DOHH2 (cell line): ENCODE data around the gene RPRM.

ENCODE experiments used
- CTCF ChIP-seq: fragments of 200-600 bp; sonication (generic); IDR thresholded peaks from one replicate; pipeline ENCODE4 v1.5.1; 2014; ENCODE audit warnings: antibody characterized with exemption, mild to moderate bottlenecking, low read depth, low read length; ENCODE audit not compliant: poor library complexity, severe bottlenecking
- EZH2phosphoT487 ChIP-seq: fragments of 200-600 bp; sonication (generic); IDR thresholded peaks from 2 replicates; pipeline ENCODE4 v1.6.1; 2017; ENCODE audit warnings: borderline replicate concordance, mild to moderate bottlenecking, antibody characterized with exemption, low read length, moderate library complexity, mixed read lengths

- TF ChIP-seq CTCF (no peak), EZH2phosphoT487 (no peak)
Measured at GRCh38 chr2:153479573-153479972, 1.0 kb upstream of the RPRM start.
